ENCODE measurements around the gene PLCB2. TPM values are rescaled to one million over a fixed set of nuclear protein-coding genes. Genes with fewer than 3 reads are reported as not detected.

The PLCB2 gene
- total and polyA plus RNA-seq, 2 experiments from 2014 or later = 9.5 to 13.8 TPM

DNA sequence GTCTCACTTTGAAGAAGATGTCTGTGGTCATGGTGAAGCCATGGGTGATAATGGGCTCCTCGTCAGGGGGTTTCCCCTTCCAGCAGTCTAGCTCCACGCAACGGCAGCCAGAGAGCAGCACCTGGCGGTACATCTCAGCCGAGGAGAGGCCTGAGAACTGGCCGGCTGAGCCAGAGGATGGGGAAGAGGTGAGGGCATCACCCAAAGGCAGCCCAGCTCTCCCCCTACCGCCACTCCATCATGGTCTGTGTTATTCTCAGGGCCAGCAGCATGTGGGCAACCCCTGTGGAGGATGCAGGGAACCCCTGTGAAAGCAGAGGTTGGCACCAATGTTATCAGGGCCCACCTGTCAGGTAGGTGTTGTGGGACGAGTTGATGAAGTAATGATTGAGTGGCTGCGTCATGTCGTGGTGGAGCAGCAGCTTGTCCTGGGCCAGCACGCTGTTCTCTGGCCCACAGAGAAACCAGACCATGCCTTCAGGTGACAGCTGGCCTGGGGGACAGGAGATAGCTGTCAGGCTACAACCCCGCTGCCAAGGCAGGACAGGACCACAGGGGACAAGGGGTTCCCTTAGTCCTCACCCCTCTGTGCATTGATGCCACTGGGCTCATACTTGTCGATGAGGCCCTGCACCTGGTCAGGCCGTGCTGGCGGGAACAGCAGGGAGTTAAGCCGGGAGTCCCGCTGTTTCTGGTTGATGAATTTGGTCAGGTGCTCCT, 9.4 kb downstream of the PLCB2 start:
- peaks cover 4% of the 10 kb centered on the region; the same call in 1 of the 2 replicates for H3K4me1 ChIP-seq (ENCODE audit: insufficient read depth)
- H3K9me2 ChIP-seq (ENCODE audit: insufficient read depth) = no peaks in the 10 kb centered on the region
- H2AFZ ChIP-seq = no peak overlapping the region
- no peaks in the 10 kb centered on the region for H3F3A ChIP-seq (replicated peaks; ENCODE audit: low read depth)
- H3K9me3 Mint-ChIP-seq = peaks cover 15% of the 10 kb centered on the region
- no peak for DNase-seq (ENCODE audit: low spot score)
- no peak overlapping the region for H3K27ac Mint-ChIP-seq
- H3K4me3 ChIP-seq = no peak overlapping the region
- peaks cover 12% of the 10 kb centered on the region for H3K36me3 Mint-ChIP-seq (ENCODE audit: low read depth)
- no peaks in the 10 kb centered on the region for H3K36me3 ChIP-seq (ENCODE audit: insufficient read depth)
- H3K4me1 Mint-ChIP-seq = peaks cover 26% of the 10 kb centered on the region
- peaks cover 31% of the 10 kb centered on the region for H3K27me3 Mint-ChIP-seq (ENCODE audit: insufficient read depth, low read depth, poor library complexity)
- H3K79me2 ChIP-seq (replicated peaks; ENCODE audit: insufficient read depth) = no peaks in the 10 kb centered on the region
- H3K27me3 ChIP-seq (ENCODE audit: insufficient read depth) = peaks cover 4% of the 10 kb centered on the region
- no peak for ATAC-seq
- no peak overlapping the region for H3K4me3 Mint-ChIP-seq
- TF ChIP-seq, protein P1, sequence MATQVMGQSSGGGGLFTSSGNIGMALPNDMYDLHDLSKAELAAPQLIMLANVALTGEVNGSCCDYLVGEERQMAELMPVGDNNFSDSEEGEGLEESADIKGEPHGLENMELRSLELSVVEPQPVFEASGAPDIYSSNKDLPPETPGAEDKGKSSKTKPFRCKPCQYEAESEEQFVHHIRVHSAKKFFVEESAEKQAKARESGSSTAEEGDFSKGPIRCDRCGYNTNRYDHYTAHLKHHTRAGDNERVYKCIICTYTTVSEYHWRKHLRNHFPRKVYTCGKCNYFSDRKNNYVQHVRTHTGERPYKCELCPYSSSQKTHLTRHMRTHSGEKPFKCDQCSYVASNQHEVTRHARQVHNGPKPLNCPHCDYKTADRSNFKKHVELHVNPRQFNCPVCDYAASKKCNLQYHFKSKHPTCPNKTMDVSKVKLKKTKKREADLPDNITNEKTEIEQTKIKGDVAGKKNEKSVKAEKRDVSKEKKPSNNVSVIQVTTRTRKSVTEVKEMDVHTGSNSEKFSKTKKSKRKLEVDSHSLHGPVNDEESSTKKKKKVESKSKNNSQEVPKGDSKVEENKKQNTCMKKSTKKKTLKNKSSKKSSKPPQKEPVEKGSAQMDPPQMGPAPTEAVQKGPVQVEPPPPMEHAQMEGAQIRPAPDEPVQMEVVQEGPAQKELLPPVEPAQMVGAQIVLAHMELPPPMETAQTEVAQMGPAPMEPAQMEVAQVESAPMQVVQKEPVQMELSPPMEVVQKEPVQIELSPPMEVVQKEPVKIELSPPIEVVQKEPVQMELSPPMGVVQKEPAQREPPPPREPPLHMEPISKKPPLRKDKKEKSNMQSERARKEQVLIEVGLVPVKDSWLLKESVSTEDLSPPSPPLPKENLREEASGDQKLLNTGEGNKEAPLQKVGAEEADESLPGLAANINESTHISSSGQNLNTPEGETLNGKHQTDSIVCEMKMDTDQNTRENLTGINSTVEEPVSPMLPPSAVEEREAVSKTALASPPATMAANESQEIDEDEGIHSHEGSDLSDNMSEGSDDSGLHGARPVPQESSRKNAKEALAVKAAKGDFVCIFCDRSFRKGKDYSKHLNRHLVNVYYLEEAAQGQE (IDR thresholded peaks at IDR 0.05; ENCODE audit: unreplicated experiment) = no peak
- TF ChIP-seq POLR2AphosphoS5 (IDR thresholded peaks at IDR 0.05; ENCODE audit: low read depth) (no peak), ZNF331 (CRISPR knock-in tag; IDR thresholded peaks at IDR 0.05; ENCODE audit: low read depth) (no peak), JUNB (IDR thresholded peaks at IDR 0.05; ENCODE audit: unreplicated experiment) (no peak), STAT1 (IDR thresholded peaks at IDR 0.05; ENCODE audit: unreplicated experiment) (no peak), EZH2phosphoT487 (IDR thresholded peaks at IDR 0.05; ENCODE audit: unreplicated experiment) (no peak), CREB1 (CRISPR knock-in tag; IDR thresholded peaks at IDR 0.05; ENCODE audit: low read depth) (no peak), EZH2 (IDR thresholded peaks at IDR 0.05; ENCODE audit: low read depth, unreplicated experiment) (no peak), ZNF114 (CRISPR knock-in tag; IDR thresholded peaks at IDR 0.05) (no peak), NANOG (IDR thresholded peaks at IDR 0.05; ENCODE audit: borderline replicate concordance) (no peak)
- TF ChIP-seq, protein P2, sequence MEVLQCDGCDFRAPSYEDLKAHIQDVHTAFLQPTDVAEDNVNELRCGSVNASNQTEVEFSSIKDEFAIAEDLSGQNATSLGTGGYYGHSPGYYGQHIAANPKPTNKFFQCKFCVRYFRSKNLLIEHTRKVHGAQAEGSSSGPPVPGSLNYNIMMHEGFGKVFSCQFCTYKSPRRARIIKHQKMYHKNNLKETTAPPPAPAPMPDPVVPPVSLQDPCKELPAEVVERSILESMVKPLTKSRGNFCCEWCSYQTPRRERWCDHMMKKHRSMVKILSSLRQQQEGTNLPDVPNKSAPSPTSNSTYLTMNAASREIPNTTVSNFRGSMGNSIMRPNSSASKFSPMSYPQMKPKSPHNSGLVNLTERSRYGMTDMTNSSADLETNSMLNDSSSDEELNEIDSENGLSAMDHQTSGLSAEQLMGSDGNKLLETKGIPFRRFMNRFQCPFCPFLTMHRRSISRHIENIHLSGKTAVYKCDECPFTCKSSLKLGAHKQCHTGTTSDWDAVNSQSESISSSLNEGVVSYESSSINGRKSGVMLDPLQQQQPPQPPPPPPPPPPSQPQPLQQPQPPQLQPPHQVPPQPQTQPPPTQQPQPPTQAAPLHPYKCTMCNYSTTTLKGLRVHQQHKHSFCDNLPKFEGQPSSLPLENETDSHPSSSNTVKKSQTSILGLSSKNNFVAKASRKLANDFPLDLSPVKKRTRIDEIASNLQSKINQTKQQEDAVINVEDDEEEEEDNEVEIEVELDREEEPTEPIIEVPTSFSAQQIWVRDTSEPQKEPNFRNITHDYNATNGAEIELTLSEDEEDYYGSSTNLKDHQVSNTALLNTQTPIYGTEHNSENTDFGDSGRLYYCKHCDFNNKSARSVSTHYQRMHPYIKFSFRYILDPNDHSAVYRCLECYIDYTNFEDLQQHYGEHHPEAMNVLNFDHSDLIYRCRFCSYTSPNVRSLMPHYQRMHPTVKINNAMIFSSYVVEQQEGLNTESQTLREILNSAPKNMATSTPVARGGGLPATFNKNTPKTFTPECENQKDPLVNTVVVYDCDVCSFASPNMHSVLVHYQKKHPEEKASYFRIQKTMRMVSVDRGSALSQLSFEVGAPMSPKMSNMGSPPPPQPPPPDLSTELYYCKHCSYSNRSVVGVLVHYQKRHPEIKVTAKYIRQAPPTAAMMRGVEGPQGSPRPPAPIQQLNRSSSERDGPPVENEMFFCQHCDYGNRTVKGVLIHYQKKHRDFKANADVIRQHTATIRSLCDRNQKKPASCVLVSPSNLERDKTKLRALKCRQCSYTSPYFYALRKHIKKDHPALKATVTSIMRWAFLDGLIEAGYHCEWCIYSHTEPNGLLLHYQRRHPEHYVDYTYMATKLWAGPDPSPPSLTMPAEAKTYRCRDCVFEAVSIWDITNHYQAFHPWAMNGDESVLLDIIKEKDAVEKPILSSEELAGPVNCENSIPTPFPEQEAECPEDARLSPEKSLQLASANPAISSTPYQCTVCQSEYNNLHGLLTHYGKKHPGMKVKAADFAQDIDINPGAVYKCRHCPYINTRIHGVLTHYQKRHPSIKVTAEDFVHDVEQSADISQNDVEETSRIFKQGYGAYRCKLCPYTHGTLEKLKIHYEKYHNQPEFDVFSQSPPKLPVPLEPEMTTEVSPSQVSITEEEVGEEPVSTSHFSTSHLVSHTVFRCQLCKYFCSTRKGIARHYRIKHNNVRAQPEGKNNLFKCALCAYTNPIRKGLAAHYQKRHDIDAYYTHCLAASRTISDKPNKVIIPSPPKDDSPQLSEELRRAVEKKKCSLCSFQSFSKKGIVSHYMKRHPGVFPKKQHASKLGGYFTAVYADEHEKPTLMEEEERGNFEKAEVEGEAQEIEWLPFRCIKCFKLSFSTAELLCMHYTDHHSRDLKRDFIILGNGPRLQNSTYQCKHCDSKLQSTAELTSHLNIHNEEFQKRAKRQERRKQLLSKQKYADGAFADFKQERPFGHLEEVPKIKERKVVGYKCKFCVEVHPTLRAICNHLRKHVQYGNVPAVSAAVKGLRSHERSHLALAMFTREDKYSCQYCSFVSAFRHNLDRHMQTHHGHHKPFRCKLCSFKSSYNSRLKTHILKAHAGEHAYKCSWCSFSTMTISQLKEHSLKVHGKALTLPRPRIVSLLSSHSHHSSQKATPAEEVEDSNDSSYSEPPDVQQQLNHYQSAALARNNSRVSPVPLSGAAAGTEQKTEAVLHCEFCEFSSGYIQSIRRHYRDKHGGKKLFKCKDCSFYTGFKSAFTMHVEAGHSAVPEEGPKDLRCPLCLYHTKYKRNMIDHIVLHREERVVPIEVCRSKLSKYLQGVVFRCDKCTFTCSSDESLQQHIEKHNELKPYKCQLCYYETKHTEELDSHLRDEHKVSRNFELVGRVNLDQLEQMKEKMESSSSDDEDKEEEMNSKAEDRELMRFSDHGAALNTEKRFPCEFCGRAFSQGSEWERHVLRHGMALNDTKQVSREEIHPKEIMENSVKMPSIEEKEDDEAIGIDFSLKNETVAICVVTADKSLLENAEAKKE (CRISPR knock-in tag; IDR thresholded peaks at IDR 0.05) = no peak
- TF ChIP-seq, protein P3, sequence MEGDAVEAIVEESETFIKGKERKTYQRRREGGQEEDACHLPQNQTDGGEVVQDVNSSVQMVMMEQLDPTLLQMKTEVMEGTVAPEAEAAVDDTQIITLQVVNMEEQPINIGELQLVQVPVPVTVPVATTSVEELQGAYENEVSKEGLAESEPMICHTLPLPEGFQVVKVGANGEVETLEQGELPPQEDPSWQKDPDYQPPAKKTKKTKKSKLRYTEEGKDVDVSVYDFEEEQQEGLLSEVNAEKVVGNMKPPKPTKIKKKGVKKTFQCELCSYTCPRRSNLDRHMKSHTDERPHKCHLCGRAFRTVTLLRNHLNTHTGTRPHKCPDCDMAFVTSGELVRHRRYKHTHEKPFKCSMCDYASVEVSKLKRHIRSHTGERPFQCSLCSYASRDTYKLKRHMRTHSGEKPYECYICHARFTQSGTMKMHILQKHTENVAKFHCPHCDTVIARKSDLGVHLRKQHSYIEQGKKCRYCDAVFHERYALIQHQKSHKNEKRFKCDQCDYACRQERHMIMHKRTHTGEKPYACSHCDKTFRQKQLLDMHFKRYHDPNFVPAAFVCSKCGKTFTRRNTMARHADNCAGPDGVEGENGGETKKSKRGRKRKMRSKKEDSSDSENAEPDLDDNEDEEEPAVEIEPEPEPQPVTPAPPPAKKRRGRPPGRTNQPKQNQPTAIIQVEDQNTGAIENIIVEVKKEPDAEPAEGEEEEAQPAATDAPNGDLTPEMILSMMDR (conservative IDR thresholded peaks at IDR 0.05; ENCODE audit: low read depth in 2 of 2) = no peak
- TF ChIP-seq, protein P4, sequence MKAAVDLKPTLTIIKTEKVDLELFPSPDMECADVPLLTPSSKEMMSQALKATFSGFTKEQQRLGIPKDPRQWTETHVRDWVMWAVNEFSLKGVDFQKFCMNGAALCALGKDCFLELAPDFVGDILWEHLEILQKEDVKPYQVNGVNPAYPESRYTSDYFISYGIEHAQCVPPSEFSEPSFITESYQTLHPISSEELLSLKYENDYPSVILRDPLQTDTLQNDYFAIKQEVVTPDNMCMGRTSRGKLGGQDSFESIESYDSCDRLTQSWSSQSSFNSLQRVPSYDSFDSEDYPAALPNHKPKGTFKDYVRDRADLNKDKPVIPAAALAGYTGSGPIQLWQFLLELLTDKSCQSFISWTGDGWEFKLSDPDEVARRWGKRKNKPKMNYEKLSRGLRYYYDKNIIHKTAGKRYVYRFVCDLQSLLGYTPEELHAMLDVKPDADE (IDR thresholded peaks at IDR 0.05) = no peak
- no peaks in the 10 kb centered on the region for H4K20me1 ChIP-seq (replicated peaks; ENCODE audit: insufficient read depth)
- H3K27ac ChIP-seq (ENCODE audit: low read depth) = no peak overlapping the region
- H3K4me2 ChIP-seq = no peak overlapping the region

Data from GM23338 (cell line).